Activated CD8-positive, alpha-beta memory T cell treated with anti-CD3 and anti-CD28 coated beads, Interleukin-2, amount 50 U/mL, for 1 hour (primary cell): ENCODE measurements around the gene CHCHD10.

Experiments used
- DNase-seq: peaks from one replicate; pipeline ENCODE4 v3.0.0-alpha.2; 2020; ENCODE audit errors: extremely low read depth

Gene CHCHD10

DNA sequence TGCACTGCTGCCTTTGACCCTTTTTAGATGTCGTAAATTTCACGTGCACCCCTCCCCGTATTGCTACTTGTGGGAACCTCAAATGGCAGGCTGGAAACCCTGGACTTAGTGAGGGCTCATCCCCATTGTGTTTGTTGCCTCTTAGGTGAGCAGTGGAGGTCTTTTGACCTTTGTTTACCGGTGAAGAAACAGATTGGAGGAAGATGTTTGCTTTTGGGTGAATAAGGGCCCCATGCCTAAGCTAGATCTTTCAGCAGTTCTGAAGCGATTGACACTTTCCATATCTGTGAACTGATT is 19.8 kb upstream of the CHCHD10 start:
- DNase-seq, result no peak

DNA sequence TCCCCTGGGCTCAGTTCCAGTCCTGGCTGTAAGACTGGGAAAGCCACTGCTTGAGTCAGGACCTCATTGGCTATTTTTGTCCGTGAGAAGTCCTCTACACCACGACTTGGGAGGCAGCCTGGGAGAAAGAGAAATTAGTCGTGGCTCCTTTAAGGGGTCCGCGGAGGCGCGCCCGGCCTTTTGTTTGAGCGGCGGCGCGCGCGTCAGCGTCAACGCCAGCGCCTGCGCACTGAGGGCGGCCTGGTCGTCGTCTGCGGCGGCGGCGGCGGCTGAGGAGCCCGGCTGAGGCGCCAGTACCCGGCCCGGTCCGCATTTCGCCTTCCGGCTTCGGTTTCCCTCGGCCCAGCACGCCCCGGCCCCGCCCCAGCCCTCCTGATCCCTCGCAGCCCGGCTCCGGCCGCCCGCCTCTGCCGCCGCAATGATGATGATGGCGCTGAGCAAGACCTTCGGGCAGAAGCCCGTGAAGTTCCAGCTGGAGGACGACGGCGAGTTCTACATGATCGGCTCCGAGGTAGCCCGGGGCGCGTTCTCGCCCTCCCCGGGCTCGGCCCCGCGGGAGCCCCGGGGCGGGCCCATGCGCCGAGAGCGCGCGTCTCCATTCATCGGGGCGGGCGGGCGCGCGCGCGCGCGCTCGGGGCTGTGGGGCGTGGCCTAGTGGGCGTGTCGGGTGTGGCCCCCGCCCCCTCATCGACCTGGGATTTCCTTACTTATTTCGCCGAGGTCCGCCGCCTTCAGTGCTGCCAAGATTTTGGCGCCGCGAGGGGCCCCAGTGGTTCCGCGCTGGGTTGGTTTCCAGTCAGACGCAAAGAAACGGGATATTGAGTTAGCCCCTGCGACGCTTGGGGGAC is 19.2 kb upstream of the CHCHD10 start, which contains the start of gene SMARCB1:
Gene SMARCB1, plus strand, starts transcription at position 215 of the 848 bp plus-strand sequence. Its CDS starts 204 bp downstream, at position 419.
- peak; percentile 65 for DNase-seq

- no peak for DNase-seq
Observed at GRCh38 chr22:23786261-23786710, 18.5 kb upstream of the CHCHD10 start.

GRCh38 chr22:23784215-23784732 is 16.5 kb upstream of the CHCHD10 start:
- DNase-seq, result no peak

DNA sequence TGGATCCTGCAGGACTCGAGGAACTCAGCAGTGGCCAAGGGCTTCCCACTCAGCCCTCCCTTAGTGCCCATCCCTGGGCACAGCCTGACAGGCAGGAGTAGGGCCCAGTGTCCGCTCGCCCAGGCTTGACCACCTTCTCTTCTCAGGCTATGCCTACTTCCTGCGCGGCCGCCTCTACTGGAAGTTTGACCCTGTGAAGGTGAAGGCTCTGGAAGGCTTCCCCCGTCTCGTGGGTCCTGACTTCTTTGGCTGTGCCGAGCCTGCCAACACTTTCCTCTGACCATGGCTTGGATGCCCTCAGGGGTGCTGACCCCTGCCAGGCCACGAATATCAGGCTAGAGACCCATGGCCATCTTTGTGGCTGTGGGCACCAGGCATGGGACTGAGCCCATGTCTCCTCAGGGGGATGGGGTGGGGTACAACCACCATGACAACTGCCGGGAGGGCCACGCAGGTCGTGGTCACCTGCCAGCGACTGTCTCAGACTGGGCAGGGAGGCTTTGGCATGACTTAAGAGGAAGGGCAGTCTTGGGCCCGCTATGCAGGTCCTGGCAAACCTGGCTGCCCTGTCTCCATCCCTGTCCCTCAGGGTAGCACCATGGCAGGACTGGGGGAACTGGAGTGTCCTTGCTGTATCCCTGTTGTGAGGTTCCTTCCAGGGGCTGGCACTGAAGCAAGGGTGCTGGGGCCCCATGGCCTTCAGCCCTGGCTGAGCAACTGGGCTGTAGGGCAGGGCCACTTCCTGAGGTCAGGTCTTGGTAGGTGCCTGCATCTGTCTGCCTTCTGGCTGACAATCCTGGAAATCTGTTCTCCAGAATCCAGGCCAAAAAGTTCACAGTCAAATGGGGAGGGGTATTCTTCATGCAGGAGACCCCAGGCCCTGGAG is 15.7 kb upstream of the CHCHD10 start:
- no peak for DNase-seq

GRCh38 chr22:23782703-23783102 is 14.9 kb upstream of the CHCHD10 start:
- DNase-seq, result no peak

DNA sequence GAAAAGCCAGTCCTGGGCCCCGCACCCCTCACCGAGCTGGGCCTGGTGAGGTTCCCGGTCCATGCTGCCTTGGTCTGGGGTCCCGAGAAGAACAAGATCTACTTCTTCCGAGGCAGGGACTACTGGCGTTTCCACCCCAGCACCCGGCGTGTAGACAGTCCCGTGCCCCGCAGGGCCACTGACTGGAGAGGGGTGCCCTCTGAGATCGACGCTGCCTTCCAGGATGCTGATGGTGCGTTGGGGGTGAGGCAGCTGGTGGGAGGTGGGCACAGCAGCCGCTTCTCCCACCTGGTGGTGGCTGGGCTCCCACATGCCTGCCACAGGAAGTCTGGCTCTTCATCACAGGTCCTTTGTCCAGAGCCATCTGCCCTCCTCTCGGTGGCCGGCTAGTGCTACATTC is 14.5 kb upstream of the CHCHD10 start:
- no peak for DNase-seq

DNA sequence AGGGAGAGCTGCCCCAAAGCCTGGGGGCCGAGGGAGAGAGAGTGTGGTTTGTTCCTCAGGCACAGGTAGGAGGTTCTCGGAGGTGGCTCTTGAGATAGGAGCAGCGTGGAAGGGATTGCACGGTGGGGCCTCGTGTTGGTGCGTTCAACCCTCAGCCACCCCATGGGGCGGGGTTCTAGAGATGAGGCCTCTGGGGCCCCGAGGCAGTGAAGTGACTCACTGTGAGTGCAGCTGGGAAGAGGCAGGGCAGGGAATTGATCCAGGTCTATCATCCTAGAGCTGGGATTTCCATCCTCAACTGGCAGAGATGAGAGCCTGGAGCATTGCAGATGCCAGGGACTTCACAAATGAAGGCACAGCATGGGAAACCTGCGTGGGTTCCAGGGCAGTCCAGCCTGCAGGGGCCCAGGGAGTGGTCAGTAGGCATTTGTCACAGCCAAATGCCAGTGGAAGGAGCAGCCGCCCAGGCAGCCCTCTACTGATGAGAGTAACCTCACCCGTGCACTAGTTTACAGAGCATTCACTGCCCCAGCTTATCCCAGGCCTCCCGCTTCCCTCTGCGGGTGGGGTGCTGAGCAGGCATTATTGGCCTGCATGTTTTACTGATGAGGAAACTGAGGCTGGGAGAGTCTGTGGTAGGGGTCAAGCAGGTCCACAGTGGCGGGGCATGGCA is 13.9 kb upstream of the CHCHD10 start:
- DNase-seq, result no peak

DNA sequence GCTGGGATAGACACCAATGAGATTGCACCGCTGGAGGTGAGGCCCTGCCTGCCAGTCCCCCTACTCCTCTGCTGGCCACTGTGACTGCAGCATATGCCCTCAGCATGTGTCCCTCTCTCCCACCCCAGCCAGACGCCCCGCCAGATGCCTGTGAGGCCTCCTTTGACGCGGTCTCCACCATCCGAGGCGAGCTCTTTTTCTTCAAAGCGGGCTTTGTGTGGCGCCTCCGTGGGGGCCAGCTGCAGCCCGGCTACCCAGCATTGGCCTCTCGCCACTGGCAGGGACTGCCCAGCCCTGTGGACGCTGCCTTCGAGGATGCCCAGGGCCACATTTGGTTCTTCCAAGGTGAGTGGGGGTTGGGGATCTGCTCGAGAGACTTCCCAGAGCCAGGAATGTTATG is 13.3 kb upstream of the CHCHD10 start:
- no peak for DNase-seq

DNA sequence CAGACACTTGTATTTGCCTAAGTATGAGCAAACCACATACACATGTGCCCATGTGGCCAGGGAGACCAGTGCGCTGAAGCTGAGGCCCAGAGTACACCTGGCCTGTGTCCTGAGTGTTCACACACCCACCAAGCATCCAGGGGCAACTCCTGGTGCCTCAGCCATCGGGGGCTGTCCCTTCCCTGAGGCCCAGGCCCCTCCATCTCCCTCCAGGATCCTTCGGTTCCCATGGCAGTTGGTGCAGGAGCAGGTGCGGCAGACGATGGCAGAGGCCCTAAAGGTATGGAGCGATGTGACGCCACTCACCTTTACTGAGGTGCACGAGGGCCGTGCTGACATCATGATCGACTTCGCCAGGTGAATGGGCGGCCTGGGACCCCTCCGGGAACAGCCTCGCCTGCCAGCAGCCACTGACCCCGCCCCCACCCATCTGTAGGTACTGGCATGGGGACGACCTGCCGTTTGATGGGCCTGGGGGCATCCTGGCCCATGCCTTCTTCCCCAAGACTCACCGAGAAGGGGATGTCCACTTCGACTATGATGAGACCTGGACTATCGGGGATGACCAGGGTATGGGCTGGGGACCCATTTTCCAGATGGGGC is 12.5 kb upstream of the CHCHD10 start:
- DNase-seq, result no peak

- no peak for DNase-seq
Observed at GRCh38 chr22:23779731-23780130, 12.0 kb upstream of the CHCHD10 start.

GRCh38 chr22:23779083-23779482 is 11.3 kb upstream of the CHCHD10 start:
- DNase-seq, result no peak

GRCh38 chr22:23778577-23778900 is 10.8 kb upstream of the CHCHD10 start:
- DNase-seq, result no peak

DNA sequence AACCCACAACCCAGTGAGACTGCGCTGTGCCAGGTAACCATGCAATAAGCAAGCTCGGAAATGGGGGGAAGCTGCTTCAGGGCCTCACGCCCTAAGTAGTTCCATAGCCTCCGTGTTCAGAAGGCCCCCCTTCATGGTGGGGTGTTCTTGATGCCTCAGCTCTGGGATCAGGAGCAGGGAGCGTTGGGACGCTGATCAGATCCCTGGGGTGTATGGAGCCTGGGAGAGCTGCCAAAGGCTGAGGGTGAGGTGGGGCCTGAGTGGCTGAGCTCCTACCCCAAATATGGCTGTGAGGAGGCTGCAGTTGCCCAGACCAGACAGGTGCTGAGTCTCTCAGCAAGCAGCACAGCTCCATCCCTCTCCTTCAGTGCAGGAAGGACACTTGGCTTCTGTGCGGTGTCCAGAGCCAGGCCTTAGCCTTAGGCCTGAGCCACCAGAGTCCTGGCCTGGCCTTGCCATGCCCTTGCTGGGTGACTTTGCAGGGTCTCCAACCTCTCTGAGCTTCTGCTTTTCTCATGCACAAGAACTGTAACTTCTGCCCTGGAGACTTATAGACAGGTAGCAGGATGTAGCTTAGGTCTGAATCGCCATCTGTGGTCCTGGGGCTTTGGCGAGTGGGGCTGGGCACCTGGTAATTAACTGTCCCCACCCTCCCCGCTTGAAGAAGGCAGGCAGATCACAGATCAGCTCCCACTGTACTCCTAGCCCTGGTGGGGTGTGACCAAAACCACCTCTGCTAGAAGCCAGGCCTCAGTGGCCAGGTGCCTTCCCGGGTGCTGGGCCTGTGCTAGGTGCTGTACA is 10.2 kb upstream of the CHCHD10 start:
- no peak for DNase-seq

DNA sequence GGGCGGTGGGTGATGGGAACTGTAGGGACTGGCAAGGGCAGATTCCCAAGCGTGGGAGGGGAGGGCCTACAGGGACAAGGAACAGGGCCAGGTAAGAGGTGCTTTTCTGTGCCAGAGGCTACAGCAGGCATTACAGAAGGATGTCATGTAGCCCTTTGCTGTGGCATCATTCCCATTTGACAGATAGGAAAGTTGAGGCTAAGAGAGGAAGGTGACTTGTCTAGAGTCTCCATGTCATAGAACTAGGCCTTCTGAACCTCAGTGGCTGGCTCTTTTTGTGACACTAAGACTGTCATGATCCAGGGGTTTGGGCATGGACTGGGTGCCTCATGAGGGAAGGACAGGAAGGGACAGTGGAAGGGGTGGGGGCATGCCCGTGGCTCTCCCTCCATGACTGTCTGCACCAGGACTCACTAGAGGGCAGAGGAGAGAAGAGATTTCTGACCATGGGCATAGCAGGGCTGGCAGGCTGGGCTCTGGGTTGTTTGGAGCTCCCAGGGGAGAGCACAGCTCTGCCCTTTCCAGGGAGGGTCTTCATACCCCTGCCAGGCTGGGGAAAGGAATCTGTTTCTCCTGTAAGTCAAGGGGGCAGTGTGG is 8.1 kb upstream of the CHCHD10 start:
- DNase-seq, result no peak

DNA sequence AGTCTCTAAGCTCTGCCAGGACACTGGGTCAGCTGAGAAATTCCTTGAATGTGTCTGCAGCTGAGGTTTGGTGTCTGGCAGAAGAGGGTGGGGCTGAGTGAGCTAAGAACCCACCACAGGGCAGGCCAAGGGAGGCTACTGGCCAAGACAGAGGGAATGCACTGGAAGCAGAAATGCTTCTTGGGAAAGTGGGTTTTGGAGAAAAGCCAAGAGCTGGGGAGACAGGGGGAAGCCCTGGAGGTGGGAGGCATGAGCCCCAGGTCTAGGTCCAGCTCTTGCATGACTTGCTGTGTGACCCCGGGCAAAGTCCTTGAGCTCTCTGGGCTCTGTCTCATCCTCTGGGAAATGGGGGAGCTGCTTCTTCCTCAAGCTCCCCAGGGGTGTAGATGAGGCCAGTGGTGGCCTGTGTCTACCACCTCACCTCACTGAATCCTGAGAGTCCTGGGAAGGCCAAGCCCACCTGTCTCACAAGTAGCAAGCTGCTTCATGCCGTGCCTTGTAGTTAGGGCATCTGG is 7.2 kb upstream of the CHCHD10 start:
- DNase-seq, result no peak

DNA sequence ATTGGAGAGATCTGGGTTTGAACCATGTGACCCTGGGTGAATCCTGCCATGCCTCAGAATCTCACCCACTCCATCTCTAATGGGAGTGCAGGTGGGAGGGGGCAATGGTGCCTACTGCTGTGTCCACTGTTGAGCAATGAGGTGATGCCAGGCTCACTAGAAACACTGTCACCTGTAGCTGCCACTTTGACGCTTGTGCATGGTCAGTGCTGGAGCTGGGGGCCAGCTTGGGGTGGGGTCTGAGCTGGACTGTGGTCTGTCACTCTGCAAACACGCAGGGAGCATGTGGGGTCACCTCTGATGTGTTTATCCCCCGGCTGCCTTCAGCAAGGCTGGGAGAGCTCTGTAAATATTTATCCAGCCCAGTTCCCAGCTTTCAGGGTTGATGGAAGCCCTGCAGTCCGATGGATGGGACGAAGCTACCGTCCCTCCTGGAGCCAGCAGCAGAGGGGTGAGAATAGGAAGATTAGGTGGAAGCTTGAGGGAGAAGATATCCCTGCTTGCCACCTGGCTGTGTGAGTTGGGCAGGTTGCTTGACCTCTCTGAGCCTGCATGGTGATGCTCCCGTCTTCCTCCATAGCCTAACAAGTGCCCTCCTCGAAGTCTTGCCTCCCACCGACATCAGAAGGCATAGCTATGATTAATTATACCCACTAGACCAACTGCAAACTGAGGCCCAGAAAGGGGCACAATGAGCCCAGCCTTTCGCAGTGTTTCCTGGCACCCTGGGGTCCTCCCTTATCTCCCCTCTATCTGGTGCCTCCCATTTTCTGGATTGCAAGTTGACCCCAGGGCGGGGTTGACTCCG is 6.5 kb upstream of the CHCHD10 start:
- no peak for DNase-seq

- DNase-seq, result no peak
Observed at GRCh38 chr22:23773483-23774113, 5.8 kb upstream of the CHCHD10 start.
